Osteocyte (in vitro differentiated cells): ENCODE data around the gene MRGPRG. TPM values are rescaled to one million over a fixed set of nuclear protein-coding genes. Genes with fewer than 3 reads are reported as not detected.

Experiments
- DNase-seq: peaks from one replicate; pipeline ENCODE4 v3.0.0; 2021; ENCODE audit warnings: mixed read lengths; ENCODE audit not compliant: unreplicated experiment; ENCODE audit errors: extremely low spot score
- H3K27ac Mint-ChIP-seq: one replicate; pipeline ENCODE4 v1.8.0; 2021; ENCODE audit warnings: mild to moderate bottlenecking, mixed read lengths; ENCODE audit not compliant: unreplicated experiment
- H3K27me3 Mint-ChIP-seq: one replicate; pipeline ENCODE4 v1.8.0; 2021; ENCODE audit warnings: mixed read lengths; ENCODE audit not compliant: unreplicated experiment
- H3K36me3 Mint-ChIP-seq: one replicate; pipeline ENCODE4 v1.8.0; 2021; ENCODE audit warnings: mixed read lengths; ENCODE audit not compliant: unreplicated experiment
- H3K4me1 Mint-ChIP-seq: one replicate; pipeline ENCODE4 v1.8.0; 2021; ENCODE audit warnings: mixed read lengths; ENCODE audit not compliant: unreplicated experiment
- H3K4me3 Mint-ChIP-seq: one replicate; pipeline ENCODE4 v1.8.0; 2021; ENCODE audit warnings: mild to moderate bottlenecking, moderate library complexity, mixed read lengths; ENCODE audit not compliant: unreplicated experiment
- H3K9me3 Mint-ChIP-seq: one replicate; pipeline ENCODE4 v1.8.0; 2021; ENCODE audit warnings: mixed read lengths; ENCODE audit not compliant: unreplicated experiment
- total RNA-seq: library from RNA; stranded (reverse); gene quantifications from 2 replicates; pipeline ENCODE4 v1.2.1, GENCODE V29; 2021
- TF ChIP-seq, protein P1 (sequence below): fragments of 200-600 bp; sonication (generic); IDR thresholded peaks from 2 replicates; pipeline ENCODE4 v1.5.0; 2021; ENCODE audit warnings: antibody characterized with exemption, mild to moderate bottlenecking, moderate library complexity

Gene MRGPRG
- total RNA-seq, 1 donor from 2014 or later: not detected

DNA sequence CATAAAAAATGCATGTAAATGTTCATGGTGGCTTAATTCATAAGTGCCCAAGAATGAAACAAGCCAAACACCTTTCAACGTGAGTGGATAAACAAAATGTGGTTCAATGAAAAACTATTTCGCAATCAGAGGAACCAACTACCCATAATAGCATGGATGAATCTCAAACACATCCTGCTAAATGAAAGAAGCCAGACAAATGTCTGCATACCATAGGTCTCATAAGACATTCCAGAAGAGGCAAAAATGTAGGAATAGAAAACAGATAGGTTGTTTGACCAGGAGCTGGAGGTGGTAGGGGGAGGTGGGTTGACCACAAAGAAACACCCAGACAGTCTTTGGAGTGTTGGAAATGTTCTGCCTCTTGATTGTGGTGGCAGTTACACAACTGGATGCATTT, 40.3 kb downstream of the MRGPRG start:
- Mint-ChIP-seq H3K4me1 (peaks cover 2% of the 10 kb centered on the region), H3K27ac (no peak overlapping the region), H3K4me3 (no peak overlapping the region), H3K27me3 (peaks cover 8% of the 10 kb centered on the region), H3K36me3 (no peaks in the 10 kb centered on the region), H3K9me3 (peaks cover 9% of the 10 kb centered on the region)
- no peak for DNase-seq
- TF ChIP-seq, protein P1, sequence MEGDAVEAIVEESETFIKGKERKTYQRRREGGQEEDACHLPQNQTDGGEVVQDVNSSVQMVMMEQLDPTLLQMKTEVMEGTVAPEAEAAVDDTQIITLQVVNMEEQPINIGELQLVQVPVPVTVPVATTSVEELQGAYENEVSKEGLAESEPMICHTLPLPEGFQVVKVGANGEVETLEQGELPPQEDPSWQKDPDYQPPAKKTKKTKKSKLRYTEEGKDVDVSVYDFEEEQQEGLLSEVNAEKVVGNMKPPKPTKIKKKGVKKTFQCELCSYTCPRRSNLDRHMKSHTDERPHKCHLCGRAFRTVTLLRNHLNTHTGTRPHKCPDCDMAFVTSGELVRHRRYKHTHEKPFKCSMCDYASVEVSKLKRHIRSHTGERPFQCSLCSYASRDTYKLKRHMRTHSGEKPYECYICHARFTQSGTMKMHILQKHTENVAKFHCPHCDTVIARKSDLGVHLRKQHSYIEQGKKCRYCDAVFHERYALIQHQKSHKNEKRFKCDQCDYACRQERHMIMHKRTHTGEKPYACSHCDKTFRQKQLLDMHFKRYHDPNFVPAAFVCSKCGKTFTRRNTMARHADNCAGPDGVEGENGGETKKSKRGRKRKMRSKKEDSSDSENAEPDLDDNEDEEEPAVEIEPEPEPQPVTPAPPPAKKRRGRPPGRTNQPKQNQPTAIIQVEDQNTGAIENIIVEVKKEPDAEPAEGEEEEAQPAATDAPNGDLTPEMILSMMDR: no peak

DNA sequence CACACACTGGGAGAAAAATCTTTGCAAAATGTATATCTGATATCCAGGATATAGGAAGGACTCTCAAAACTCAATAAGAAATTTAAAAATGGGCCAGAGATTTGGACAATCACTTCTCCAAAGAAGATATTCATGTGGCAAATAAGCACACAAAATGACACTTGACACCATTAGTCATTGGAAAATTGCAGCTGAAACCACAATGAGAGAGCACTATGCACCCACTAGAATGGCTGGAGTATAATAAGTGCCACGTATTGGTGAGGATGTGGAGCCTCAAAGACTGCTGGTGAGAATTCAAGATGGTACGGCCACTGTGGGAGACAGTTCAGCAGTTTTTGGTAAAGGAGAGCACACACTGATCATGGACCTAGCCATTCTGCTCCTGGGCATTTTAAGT, 40.7 kb downstream of the MRGPRG start:
- H3K9me3 Mint-ChIP-seq: peaks cover 9% of the 10 kb centered on the region
- no peak for DNase-seq
- H3K4me1 Mint-ChIP-seq: peaks cover 2% of the 10 kb centered on the region
- H3K36me3 Mint-ChIP-seq: no peaks in the 10 kb centered on the region
- no peak overlapping the region for H3K27ac Mint-ChIP-seq
- peaks cover 8% of the 10 kb centered on the region for H3K27me3 Mint-ChIP-seq
- TF ChIP-seq, protein P1: no peak
- H3K4me3 Mint-ChIP-seq: no peak overlapping the region

DNA sequence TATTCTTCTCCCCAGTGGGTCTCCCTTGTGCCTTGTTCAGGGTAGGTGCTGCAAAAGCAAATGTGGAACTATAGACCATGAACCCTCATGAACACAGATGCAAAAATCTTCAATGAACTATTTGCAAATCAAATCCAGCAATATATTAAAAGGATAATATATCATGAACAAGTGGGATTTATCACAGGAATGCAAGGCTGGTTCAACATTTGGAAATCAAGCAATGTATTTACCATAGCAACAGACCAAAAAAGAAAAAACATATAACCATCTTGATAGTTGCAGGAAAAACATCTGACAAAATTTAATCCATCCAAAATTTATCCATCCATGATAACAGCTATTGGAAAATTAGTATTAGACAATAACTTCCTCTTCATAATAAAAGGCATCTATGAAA, 42.1 kb downstream of the MRGPRG start:
- DNase-seq: no peak
- Mint-ChIP-seq H3K9me3 (peaks cover 9% of the 10 kb centered on the region), H3K27me3 (peaks cover 7% of the 10 kb centered on the region), H3K4me3 (no peak overlapping the region), H3K36me3 (no peaks in the 10 kb centered on the region), H3K4me1 (peaks cover 2% of the 10 kb centered on the region), H3K27ac (no peak overlapping the region)
- TF ChIP-seq, protein P1: no peak

DNA sequence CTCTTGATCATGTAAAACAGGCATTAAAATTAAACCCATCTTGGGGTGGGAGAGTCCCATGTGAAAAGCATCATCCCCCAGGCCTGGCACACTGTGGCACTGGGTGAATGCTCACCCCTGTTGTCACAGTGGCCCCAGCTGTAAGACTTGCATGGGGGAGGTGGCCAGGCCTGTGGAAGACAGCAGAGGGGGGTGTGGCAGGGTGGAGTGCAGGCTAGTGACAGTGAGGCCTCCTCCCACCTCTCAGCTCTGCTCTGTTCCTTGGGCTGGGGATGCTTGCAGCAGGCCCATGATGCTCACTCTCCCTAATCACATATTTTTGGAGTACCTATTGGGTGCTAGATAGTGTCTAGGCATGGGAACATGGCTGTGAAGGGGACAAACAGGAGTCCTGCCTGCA, 43.4 kb downstream of the MRGPRG start:
- Mint-ChIP-seq H3K9me3 (peaks cover 9% of the 10 kb centered on the region), H3K4me1 (peaks cover 3% of the 10 kb centered on the region), H3K36me3 (no peaks in the 10 kb centered on the region), H3K27ac (no peak overlapping the region), H3K4me3 (no peak overlapping the region), H3K27me3 (no peaks in the 10 kb centered on the region)
- no peak for DNase-seq
- TF ChIP-seq, protein P1: no peak

DNA sequence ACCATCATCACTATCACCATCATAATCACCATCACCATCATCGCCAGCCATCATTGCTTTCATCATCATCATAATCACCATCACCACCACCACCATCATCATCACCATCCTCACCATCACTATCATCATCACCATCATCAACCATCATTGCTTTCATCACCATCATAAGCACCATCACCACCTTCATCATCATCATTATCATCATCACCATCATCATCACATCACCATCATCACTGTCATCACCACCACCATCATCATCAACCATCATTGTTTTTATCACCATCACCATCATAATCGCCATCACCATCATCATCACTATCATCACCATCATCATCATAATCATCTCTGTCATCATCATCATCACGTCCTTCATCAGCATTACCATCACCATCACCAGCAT, 44.2 kb downstream of the MRGPRG start:
- Mint-ChIP-seq H3K9me3 (peaks cover 9% of the 10 kb centered on the region), H3K36me3 (no peaks in the 10 kb centered on the region), H3K4me1 (peaks cover 11% of the 10 kb centered on the region), H3K27ac (no peak overlapping the region), H3K27me3 (no peaks in the 10 kb centered on the region), H3K4me3 (no peak overlapping the region)
- no peak for DNase-seq
- TF ChIP-seq, protein P1: no peak
